Activated CD4-positive, alpha-beta T cell treated with anti-CD3 and anti-CD28 coated beads for 4 hours (primary cell): ENCODE data around the gene ATP2B1.

ENCODE experiments used
- DNase-seq, 2 donors: peaks; one replicate each; pipeline ENCODE4 v3.0.0-alpha.2; 2020

The ATP2B1 gene

DNA sequence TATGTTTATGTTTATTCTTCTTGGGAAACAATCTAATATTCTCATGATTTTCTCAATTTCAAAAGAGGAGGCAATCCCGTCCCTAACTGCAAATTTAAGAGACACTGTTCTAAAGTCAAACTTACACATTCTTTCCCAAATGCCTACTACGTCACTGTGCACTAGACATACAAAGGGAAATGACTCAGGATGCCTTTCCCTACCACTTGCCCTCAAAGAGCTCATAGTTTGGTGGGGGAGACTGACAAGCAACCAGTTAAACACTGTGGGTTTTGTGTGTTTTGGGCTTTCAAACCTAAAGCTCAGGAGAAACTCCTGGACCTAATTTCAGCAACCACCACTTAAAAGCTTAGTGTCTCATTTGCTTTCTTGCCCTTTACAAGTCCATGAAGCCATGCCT lies 58.4 kb downstream of the ATP2B1 start:
- no peak for DNase-seq

DNA sequence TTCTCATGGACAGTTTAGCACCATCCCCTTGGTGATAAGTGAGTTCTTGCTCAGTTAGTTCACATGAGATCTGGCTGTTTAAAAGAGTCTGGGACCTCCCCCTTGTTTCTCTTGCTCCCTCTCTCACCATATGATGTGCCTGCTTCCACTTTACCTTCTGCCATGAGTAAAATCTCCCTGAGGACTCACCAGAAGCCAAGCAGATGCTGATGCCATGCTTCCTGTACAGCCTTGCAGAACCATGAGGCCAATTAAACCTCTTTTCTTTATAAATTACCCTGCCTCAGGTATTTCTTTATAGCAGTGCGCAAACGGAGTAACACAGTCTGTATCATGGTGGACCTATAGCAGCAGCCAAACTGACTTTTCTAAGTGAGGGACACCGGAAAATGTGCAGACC lies 58.8 kb downstream of the ATP2B1 start:
- no peak for DNase-seq

- no peak for DNase-seq
These were observed 59.5 kb downstream of the ATP2B1 start for GRCh38 chr12:89649139-89649538.

DNA sequence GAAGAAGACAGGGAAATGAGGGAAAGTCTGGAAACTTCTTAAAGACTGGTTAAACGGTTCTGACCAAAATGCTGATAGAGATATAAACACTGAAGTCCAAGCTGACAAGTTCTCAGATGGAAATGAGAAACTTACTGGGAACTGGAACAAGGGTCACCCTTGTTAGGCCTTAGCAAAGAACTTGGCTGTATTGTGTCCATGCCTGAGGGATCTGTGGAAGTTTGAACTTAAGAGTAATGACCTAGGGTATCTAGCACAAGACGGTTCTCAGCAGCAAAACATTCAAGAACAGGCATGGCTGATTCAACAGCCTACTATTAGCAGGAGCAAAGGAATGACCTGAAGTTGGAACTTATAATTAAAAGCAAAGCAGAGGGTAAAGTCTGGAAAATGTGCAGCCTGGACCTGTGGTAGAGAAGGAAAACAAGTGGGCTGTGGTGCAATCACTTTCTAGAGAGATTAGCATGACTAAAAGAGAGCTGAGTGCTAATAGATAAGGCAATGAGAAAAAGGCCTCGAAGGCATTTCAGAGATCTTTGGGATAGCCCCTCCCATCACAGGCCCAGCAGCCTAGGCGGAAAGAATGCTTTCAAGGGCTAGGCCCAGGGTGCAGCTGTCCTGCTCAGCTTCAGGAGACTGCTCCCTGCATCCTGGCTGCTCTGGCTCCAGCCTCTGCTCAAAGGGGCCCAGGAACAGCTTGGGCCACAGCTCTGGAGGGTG lies 60.3 kb downstream of the ATP2B1 start:
- no peak for DNase-seq

DNA sequence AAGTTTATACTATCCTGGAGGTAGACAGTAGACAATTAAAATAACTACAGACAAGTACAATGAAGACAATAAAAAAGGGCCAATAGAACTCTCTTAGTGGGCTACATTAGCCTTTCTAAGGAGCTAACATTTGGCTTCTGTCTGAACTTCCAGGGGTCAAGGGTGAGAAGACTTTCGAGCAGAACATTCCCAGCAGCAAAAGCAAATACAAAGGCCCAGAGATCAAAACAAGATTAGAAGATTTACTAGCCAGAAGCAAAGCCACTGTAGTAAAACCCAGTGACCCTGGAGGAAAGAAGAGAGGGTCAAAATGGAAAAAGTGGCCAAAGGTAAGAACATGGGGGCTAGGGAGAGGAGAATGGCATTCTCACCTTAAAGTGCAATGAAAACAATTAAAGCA lies 63.2 kb downstream of the ATP2B1 start:
- DNase-seq: no peak

GRCh38 chr12:89642959-89643358 lies 65.7 kb downstream of the ATP2B1 start:
- DNase-seq: no peak

DNA sequence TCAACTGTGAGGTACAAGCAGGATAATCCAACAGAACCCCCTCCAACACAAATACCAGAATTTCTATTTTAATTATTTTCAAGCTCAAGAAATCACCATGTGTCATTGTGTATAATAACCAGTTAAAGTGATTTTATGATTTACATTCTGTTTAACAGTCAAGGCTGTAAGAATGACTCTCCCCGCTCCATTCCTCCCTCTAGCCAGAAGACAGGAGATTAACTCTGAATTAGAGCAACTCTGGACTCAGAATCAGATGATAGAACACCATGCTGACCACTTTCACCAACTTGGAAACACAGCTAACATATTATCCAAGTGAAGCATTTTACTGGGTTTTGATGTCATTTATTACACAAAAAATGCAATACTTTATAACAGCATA lies 71.9 kb downstream of the ATP2B1 start:
- DNase-seq: no peak

DNA sequence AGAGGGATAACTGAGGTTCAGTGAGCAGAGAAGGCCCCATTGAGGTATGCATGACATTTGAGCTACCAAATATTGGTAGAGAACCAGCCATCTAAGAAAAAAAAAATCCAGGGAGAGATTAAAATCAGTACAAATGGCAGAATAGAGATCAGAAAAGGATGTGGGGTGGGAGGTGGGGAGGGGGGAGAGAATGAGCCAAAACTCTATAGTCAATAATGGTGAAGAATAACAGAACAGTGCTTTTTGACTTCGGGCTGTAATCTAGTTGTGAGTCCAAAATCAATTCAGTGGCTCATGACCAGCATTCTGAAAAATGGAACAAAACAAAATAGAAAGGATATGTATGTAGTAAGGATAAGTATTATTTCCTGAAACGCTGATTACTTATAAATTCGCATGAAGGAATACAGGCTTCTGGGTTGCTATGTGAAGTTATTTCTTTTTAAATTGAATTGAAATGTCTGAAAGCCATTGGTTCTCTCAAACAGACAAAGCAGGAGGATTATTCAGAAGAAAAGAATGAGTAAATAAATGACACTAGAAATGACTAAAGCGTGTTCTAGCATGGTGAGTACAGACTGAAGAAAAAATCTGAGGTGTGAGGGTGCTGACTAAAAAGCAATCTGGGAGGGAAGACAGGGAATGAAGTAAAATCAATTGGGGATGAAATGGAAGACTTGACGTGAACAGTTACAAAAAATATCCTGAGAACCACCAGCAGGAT lies 72.4 kb downstream of the ATP2B1 start:
- no peak for DNase-seq

- no peak for DNase-seq
These were observed 74.1 kb downstream of the ATP2B1 start for GRCh38 chr12:89634508-89634907.

DNA sequence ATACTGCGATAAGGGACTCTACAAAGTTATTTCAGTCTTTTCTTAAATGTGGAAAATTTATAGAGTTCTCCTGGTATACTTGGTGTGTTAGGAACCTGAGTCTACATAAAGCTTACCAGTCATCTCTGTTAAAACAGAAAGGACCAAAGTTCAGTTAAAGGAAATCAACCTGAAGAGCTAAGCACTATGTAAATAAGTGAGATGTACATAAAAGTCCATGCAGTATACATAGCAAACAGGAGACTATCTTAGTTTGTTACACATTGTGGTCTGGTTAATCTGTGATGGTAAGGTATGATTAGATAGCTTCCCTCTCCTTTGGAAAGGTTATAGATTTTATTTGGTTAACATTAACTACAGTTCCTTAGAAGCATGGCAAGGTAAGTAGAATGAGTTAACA lies 75.9 kb downstream of the ATP2B1 start:
- DNase-seq: no peak

GRCh38 chr12:89622115-89622514 lies 86.5 kb downstream of the ATP2B1 start:
- DNase-seq: no peak

DNA sequence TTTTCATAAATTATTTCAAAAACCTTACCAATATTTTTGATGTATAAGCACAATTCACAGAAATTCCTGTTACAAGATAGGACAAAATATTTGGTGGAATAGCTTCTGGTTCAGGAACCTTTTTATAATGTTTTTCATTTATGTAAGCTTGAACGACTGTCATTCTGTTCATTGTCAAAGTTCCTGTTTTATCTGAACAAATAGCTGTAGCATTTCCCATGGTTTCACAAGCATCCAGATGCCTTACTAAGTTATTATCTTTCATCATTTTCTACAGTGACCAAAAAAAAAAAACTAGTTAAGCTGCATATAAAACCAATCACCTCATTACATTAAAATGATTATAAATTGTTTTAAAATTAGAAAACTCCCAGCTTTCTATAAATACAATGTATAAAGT lies 87.1 kb downstream of the ATP2B1 start:
- no peak for DNase-seq

- DNase-seq: no peak
These were observed 88.9 kb downstream of the ATP2B1 start for GRCh38 chr12:89619764-89620163.

GRCh38 chr12:89618113-89618862 lies 90.3 kb downstream of the ATP2B1 start:
- DNase-seq: no peak

DNA sequence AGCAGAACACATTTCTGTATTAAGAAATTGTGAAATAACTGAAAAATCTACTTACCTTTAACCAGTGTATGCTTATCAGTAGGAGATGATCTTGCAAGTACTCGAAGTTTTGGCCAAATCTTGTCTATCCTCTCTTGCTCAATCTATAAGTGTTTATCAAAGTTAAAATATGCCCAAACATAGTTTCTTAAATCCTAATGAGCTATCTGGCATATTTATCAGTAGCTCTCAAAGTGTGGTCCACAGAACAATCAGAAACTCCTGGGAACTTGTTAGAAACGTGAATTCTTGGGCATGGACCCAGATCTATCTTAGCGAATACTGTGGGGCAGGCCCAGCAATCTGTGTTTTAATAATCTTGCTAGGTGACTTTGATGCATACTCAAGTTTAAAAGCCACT lies 98.3 kb downstream of the ATP2B1 start:
- DNase-seq: no peak

DNA sequence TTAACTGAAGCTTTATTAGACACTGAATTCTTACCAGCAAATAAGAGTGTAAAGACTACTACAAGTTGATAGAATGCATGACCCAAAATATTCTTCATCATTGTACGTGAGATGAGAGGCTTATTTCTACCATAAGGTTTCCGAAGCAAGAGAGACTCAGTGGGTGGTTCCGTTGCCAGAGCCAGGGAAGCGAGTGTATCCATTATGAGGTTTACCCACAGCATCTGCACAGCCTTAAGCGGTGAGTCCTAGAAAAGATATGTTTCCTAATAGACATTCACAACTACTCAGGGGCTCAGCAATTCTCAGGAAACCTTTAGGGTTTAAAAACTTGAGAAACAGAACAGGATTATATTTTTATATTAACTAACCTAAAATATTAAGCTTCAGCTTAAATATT lies 105.0 kb downstream of the ATP2B1 start:
- DNase-seq: no peak

GRCh38 chr12:89597770-89598169 lies 110.9 kb downstream of the ATP2B1 start:
- no peak for DNase-seq

DNA sequence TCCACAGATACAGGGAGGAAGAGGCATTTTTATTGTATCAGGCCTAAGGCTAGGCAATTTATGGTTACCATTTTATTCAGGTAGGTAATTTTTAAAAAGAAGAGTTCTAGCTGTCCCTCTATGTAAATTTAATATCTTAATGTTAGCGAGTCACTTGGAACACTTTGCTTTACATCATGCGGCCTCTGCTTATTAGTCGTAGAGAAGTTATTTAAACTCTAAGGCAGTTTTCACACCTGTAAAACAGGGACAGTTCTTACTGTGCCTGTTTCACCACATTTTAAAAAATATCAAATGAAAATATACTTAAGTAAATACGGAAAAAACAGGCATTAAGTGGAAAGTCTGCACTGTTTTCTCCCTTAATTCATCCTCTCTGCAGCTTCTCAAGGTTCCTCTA lies 111.4 kb downstream of the ATP2B1 start:
- no peak for DNase-seq

DNA sequence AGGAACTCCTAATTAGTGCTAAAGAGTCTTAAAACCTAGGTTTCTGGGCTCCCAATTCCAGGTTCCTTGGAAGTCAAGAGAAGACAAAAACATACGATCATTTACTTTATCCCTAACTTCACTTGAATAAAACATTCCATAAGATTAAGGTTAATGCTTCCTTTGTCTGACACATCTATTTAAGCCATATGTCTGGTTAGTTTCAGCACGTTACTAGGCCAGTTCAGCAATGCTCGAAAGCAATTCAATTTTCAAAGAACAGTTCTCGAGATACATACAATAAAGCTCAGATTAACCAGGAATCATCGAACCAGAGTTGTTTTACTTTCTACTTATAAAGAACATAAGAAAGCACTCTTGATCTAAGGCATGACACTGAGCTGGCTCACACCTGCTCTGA lies 114.8 kb downstream of the ATP2B1 start:
- no peak for DNase-seq

- DNase-seq: no peak
These were observed 115.4 kb downstream of the ATP2B1 start for GRCh38 chr12:89593233-89593632.

DNA sequence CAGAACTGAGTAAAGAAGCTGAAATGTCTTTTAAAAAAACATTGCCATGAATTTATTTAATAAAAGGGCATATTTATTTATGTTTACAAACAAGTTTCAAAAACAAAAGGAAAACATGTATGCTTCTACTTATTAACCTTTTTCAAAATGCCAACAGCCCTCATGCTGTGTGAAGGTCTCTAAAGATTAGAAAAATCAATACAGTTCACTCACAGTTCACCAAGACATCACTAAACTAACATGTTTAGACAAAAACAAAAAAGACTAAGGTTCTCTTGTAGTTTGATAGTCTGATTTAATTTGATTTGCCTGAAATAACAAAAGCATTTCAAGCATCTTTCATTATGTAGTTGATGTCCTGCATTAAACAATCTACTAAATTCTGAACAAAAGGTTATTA lies 118.9 kb downstream of the ATP2B1 start:
- no peak for DNase-seq

GRCh38 chr12:89578499-89578898 lies 130.1 kb downstream of the ATP2B1 start:
- DNase-seq: no peak

- no peak for DNase-seq
These were observed 131.9 kb downstream of the ATP2B1 start for GRCh38 chr12:89576572-89577220.

DNA sequence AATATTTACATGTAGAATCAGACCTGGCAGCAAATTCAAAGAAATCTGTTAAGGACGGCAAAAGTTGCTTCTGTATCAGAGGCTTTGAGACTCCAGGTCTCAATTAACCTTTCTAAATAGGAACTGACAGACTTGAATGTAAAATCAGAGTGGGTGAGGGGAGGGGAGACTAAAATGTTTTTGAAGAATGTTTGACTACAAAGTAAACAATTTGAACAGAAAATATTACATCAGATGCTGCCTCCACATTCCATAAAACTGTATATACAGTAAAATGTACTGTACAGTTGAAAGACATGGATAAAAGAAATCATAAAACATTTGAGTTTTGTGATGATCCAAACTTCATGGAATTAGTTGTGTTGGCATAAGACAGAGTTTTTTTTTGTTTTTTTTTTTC lies 133.3 kb downstream of the ATP2B1 start:
- DNase-seq: no peak
